ENCODE measurements around the gene RNGTT.
"Not testable (repeated sequence)": the region's sequence is repeated elsewhere in the genome, so short reads cannot be mapped to it uniquely, and the experiment has no call there.

Gene RNGTT

DNA sequence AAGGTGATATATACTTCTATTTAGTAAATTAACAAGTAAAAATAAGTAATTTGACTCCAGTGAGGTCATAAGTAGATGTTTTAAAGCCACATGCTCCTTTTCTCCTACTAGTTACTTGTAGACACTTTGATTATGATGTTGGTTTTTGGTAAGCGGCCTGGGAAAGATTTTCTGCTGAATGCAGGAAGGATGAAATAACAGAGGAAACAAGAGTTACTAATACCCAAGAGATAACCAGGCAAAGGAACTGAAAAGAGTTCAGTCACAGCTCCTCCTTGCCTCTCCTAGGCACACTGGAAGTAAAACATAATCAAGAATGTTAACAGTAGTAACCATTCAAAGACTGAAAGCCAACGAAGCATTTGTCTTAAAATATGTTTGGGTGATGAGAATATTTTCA, 203.3 kb downstream of the RNGTT start:
- Histone ChIP-seq H3K4me1 (no peaks in the 10 kb centered on the region; a peak in 1 of 20 replicates), H3K4me3 (no peak overlapping the region), H3K4me2 (no peak overlapping the region), H3K27me3 (no peaks in the 10 kb centered on the region), H4K20me1 (no peaks in the 10 kb centered on the region), H3K36me3 (peaks cover 0 to 6% (median 0%) of the 10 kb centered on the region in 11 experiments; a peak in 2 of 22 replicates), H3K9me3 (replicated peaks in 1 of 11) (peaks cover 0 to 11% (median 3%) of the 10 kb centered on the region in 11 experiments; a peak in 6 of 22 replicates), H3K9ac (no peak overlapping the region), H3K27ac (no peak overlapping the region)
- no peak for TF ChIP-seq Cebpa-rat (IDR thresholded peaks at IDR 0.05)

DNA sequence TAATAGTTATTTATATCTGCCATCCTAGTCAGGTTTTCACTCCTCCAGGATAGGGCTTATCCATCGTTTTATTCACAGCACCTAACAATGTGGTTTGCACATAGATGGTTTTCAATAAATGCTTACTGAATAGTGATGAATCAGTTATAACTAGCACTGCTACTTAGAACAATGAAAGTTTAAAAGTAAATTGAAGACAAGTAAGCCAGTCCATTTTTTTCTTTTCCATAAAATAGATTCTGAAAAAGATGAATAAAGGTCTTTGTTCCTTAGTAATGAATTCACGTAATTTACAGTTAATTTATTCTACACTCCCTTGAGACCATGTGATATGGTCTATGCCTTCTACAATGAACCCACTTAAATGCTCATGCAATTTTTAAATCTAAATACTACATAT, 212.5 kb downstream of the RNGTT start:
- Histone ChIP-seq H3K36me3 (peaks cover 0 to 8% (median 0%) of the 10 kb centered on the region in 11 experiments; a peak in 1 of 22 replicates), H3K4me2 (no peak overlapping the region), H4K20me1 (no peaks in the 10 kb centered on the region), H3K4me3 (no peak overlapping the region), H3K9ac (no peak overlapping the region), H3K27me3 (no peaks in the 10 kb centered on the region), H3K4me1 (no peaks in the 10 kb centered on the region), H3K27ac (no peak overlapping the region), H3K9me3 (replicated peaks in 1 of 11) (peaks cover 0 to 18% (median 8%) of the 10 kb centered on the region in 11 experiments; a peak in 8 of 22 replicates)
- no peak for TF ChIP-seq Cebpa-rat (IDR thresholded peaks at IDR 0.05)

- H3K4me1 ChIP-seq = no peaks in the 10 kb centered on the region
- H3K27me3 ChIP-seq = no peaks in the 10 kb centered on the region
- H3K9me3 ChIP-seq (replicated peaks in 1 of 11) = peaks cover 0 to 8% (median 3%) of the 10 kb centered on the region in 11 experiments; a peak in 8 of 22 replicates
- H4K20me1 ChIP-seq = no peaks in the 10 kb centered on the region
- H3K27ac ChIP-seq = no peak overlapping the region
- TF ChIP-seq Cebpa-rat (IDR thresholded peaks at IDR 0.05) = no peak
- H3K4me2 ChIP-seq = no peak overlapping the region
- no peak overlapping the region for H3K4me3 ChIP-seq
- H3K9ac ChIP-seq = no peak overlapping the region
- H3K36me3 ChIP-seq = peaks cover 0 to 6% (median 0%) of the 10 kb centered on the region in 11 experiments; a peak in 1 of 22 replicates
These were observed 213.6 kb downstream of the RNGTT start for GRCh38 chr6:88749849-88750248.

GRCh38 chr6:88748141-88748540, 215.3 kb downstream of the RNGTT start:
- Histone ChIP-seq H4K20me1 (no peaks in the 10 kb centered on the region), H3K4me1 (no peaks in the 10 kb centered on the region), H3K9me3 (replicated peaks in 1 of 11) (no peaks in the 10 kb centered on the region), H3K27ac (no peak overlapping the region), H3K27me3 (no peaks in the 10 kb centered on the region), H3K9ac (no peak overlapping the region), H3K4me2 (no peak overlapping the region), H3K4me3 (no peak overlapping the region), H3K36me3 (no peaks in the 10 kb centered on the region)
- no peak for TF ChIP-seq Cebpa-rat (IDR thresholded peaks at IDR 0.05)

- H3K27me3 ChIP-seq = no peaks in the 10 kb centered on the region
- H3K9ac ChIP-seq = no peak overlapping the region
- 0 out of 22 replicates have a peak, but pooled peaks cover 0 to 4% (median 0%) of the 10 kb centered on the region in 11 experiments for H3K9me3 ChIP-seq (replicated peaks in 1 of 11)
- no peak overlapping the region for H3K27ac ChIP-seq
- H3K4me1 ChIP-seq = no peaks in the 10 kb centered on the region
- peaks cover 0 to 8% (median 0%) of the 10 kb centered on the region in 11 experiments; a peak in 1 of 22 replicates for H3K36me3 ChIP-seq
- no peak overlapping the region for H3K4me3 ChIP-seq
- H3K4me2 ChIP-seq = no peak overlapping the region
- no peaks in the 10 kb centered on the region for H4K20me1 ChIP-seq
- TF ChIP-seq Cebpa-rat (IDR thresholded peaks at IDR 0.05) = no peak
These were observed 221.5 kb downstream of the RNGTT start for GRCh38 chr6:88741939-88742338.

DNA sequence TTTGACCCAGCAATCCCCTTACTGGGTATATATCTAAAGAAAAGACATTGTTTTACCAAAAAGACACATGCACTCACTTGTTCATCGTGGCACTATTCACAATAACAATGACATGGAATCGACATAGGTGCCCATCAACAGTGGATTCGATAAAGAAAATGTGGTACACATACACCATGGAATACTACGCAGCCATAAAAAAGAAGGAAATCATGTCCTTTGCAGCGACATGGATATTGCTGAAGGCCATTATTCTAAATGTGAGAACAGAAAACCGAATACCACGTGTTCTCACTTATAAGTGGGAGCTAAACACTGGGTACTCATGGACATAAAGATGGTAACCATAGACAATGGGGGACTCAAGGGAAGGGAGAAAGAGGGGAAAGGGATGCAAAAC, 222.3 kb downstream of the RNGTT start:
- Histone ChIP-seq H3K4me2 (no peak overlapping the region), H3K27me3 (no peaks in the 10 kb centered on the region), H3K4me1 (no peaks in the 10 kb centered on the region), H3K9ac (no peak overlapping the region), H3K27ac (no peak overlapping the region), H3K4me3 (no peak overlapping the region), H4K20me1 (no peaks in the 10 kb centered on the region), H3K9me3 (replicated peaks in 1 of 11) (0 out of 22 replicates have a peak, but pooled peaks cover 0 to 4% (median 0%) of the 10 kb centered on the region in 11 experiments), H3K36me3 (peaks cover 0 to 13% (median 0%) of the 10 kb centered on the region in 11 experiments; a peak in 1 of 22 replicates)
- no peak for TF ChIP-seq Cebpa-rat (IDR thresholded peaks at IDR 0.05)

- no peak for TF ChIP-seq Cebpa-rat (IDR thresholded peaks at IDR 0.05)
- Histone ChIP-seq H3K4me2 (no peak overlapping the region), H3K4me1 (no peaks in the 10 kb centered on the region), H3K9me3 (replicated peaks in 1 of 11) (no peaks in the 10 kb centered on the region), H3K27me3 (no peaks in the 10 kb centered on the region), H3K36me3 (peaks cover 0 to 11% (median 0%) of the 10 kb centered on the region in 11 experiments; a peak in 2 of 22 replicates), H3K27ac (no peak overlapping the region), H3K9ac (no peak overlapping the region), H3K4me3 (no peak overlapping the region), H4K20me1 (no peaks in the 10 kb centered on the region)
These were observed 228.9 kb downstream of the RNGTT start for GRCh38 chr6:88734544-88734943.

DNA sequence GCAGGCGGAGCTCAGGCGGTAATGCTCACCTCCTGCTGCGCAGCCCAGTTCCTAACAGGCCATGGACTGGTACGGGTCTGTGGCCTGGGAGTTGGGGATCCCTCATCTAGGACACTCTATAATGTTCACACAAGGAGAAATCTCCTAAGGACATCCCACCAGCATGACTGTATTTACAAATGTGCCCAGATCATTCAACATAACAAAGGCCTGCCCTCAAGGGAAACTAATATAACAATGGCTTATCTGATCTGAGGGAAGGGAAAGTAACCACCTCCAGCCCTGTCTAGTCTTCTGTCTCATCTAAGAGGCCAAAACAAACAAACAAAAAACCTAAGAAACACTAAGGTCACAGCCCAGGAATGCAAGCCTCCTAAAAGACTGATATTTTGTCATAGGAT, 232.8 kb downstream of the RNGTT start:
- H3K27ac ChIP-seq = no peak overlapping the region
- no peak overlapping the region for H3K9ac ChIP-seq
- no peak overlapping the region for H3K4me3 ChIP-seq
- no peaks in the 10 kb centered on the region for H3K9me3 ChIP-seq (replicated peaks in 1 of 11)
- H3K27me3 ChIP-seq = no peaks in the 10 kb centered on the region
- H4K20me1 ChIP-seq = no peaks in the 10 kb centered on the region
- no peak for TF ChIP-seq Cebpa-rat (IDR thresholded peaks at IDR 0.05)
- peaks cover 0 to 4% (median 0%) of the 10 kb centered on the region in 11 experiments; a peak in 2 of 22 replicates for H3K36me3 ChIP-seq
- no peak overlapping the region for H3K4me2 ChIP-seq
- no peaks in the 10 kb centered on the region for H3K4me1 ChIP-seq

DNA sequence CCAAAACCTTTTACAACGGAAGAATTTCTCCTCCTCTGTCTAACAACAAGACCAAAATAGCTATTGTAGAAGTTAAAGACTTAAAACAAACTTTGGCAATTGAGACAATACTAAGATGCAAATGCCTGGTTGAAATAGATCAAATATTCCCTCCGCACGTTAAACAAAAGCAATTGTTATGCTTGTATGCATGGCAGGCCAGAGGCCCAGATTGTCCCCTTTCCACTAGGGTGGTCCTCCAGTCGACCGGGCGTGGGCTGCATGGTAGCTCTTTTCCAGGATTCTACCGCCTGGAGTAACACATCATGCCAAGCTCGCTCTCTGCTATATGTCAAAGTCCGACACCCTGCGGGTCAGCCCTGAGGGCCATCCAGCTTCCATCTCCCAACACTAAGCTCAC, 234.7 kb downstream of the RNGTT start:
- Histone ChIP-seq H3K4me2 (no peak overlapping the region), H3K4me3 (no peak overlapping the region), H3K4me1 (no peaks in the 10 kb centered on the region)

GRCh38 chr6:88726409-88726808, 237.0 kb downstream of the RNGTT start:
- H3K36me3 ChIP-seq; H3K9ac ChIP-seq; H3K4me1 ChIP-seq; H3K27me3 ChIP-seq; H3K4me3 ChIP-seq; H4K20me1 ChIP-seq; H3K9me3 ChIP-seq (replicated peaks in 1 of 11); H3K27ac ChIP-seq; H3K4me2 ChIP-seq: not testable (repeated sequence)

More for the DNA sequence above, 234.7 kb downstream of the RNGTT start:
- no peak for TF ChIP-seq Cebpa-rat (IDR thresholded peaks at IDR 0.05)
- Histone ChIP-seq H3K27ac (no peak overlapping the region), H3K9ac (no peak overlapping the region), H4K20me1 (no peaks in the 10 kb centered on the region), H3K36me3 (peaks cover 0 to 4% (median 0%) of the 10 kb centered on the region in 11 experiments; a peak in 3 of 22 replicates), H3K9me3 (replicated peaks in 1 of 11) (no peaks in the 10 kb centered on the region), H3K27me3 (no peaks in the 10 kb centered on the region)

All from BLaER1 treated with 17β-estradiol and CSF1 and Interleukin-3, amounts not matched to agents 10 nM and 100 nM (cell line).